ENCODE data around the gene TOP3B. TPM values are rescaled to one million over a fixed set of nuclear protein-coding genes. Genes with fewer than 3 reads are reported as not detected.

TOP3B gene
- total and polyA plus RNA-seq, 2 donors from 2014 or later, result 8.1 to 26.7 TPM

DNA sequence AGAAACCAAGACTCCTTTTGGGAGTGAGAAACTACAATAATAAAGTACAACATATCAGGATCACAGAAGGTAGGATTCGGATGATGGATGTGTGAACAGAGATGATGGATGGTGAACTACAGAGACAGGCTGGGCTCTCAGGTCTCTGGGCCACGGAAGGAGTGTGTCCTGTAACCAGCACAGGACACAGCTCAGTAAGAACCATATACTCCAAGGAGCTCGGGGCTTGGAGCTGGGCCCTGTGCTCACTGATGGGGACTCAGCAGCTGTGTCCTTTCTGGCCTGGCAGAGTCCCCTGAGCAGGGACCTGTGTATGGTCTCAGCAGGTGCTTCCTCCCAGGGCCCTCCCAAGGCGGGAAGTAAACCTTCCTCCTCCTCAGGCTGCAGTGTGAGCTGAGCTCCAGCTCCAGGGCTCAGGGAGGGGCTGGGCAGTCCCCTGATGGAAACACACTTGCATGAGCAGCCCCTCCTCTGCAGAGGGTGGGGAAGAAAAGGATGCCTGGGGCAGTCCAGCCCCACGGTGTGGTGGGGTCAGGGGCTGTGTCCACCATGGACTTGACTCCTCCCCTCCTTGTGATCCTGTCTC lies 39.8 kb upstream of the TOP3B start:
- Histone ChIP-seq H3K4me1 (ENCODE audit: control insufficient read depth in 2 of 3, insufficient read depth in 2 of 3, low read depth in 1 of 3, low read length in 3 of 3) (no peaks in the 10 kb centered on the region), H3K4me3 (ENCODE audit: low read length in 3 of 3) (no peak overlapping the region), H3K27me3 (ENCODE audit: control insufficient read depth, insufficient read depth, low read length) (no peaks in the 10 kb centered on the region), H3K9me3 (ENCODE audit: control insufficient read depth in 2 of 3, insufficient read depth in 1 of 3, low read length in 3 of 3) (no peaks in the 10 kb centered on the region), H3K9ac (ENCODE audit: low read length in 3 of 3) (no peak overlapping the region), H3K36me3 (ENCODE audit: control insufficient read depth in 2 of 3, insufficient read depth in 3 of 3, low read length in 3 of 3) (no peaks in the 10 kb centered on the region), H3K27ac (ENCODE audit: low read depth in 2 of 2, low read length in 2 of 2) (no peak overlapping the region)
- DNase-seq (no peak), FAIRE-seq (no peak)
- TF ChIP-seq, protein P1, sequence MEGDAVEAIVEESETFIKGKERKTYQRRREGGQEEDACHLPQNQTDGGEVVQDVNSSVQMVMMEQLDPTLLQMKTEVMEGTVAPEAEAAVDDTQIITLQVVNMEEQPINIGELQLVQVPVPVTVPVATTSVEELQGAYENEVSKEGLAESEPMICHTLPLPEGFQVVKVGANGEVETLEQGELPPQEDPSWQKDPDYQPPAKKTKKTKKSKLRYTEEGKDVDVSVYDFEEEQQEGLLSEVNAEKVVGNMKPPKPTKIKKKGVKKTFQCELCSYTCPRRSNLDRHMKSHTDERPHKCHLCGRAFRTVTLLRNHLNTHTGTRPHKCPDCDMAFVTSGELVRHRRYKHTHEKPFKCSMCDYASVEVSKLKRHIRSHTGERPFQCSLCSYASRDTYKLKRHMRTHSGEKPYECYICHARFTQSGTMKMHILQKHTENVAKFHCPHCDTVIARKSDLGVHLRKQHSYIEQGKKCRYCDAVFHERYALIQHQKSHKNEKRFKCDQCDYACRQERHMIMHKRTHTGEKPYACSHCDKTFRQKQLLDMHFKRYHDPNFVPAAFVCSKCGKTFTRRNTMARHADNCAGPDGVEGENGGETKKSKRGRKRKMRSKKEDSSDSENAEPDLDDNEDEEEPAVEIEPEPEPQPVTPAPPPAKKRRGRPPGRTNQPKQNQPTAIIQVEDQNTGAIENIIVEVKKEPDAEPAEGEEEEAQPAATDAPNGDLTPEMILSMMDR (IDR thresholded peaks at IDR 0.05; ENCODE audit: borderline replicate concordance, extremely low read depth, insufficient read depth), result no peak
- intact Hi-C loops (cut with DNase I), result no loop called here

DNA sequence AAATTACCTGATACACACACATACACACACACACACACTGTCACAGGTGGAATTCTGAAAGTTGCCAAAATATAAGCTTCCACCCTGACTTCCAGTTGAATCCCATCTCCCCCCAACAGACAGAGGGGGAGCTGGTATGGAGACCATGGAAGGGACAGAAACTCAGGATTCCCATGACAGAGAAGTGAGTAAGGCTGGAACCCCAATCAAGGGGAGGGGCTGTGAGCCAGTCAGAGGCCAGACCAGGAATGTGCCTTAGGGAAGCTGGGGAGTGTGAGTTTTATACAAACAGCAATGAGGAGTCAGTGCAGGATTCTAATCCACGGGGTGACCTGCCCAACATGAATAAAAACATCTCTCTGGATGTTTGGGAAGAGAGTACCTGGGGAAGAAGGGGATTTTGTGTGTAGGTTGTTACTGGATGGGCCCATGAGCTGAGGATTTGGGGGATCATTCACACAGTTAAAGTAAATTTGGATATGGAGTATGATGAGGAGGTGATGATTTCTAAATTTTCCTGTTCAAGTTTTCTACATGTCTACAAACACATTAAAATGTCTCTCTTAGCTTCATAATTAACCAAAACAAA lies 38.7 kb upstream of the TOP3B start:
- Histone ChIP-seq H3K27ac (ENCODE audit: low read depth in 2 of 2, low read length in 2 of 2) (no peak overlapping the region), H3K4me3 (ENCODE audit: low read length in 3 of 3) (no peak overlapping the region), H3K27me3 (ENCODE audit: control insufficient read depth, insufficient read depth, low read length) (no peaks in the 10 kb centered on the region), H3K9ac (ENCODE audit: low read length in 3 of 3) (no peak overlapping the region), H3K36me3 (ENCODE audit: control insufficient read depth in 2 of 3, insufficient read depth in 3 of 3, low read length in 3 of 3) (no peaks in the 10 kb centered on the region), H3K4me1 (ENCODE audit: control insufficient read depth in 2 of 3, insufficient read depth in 2 of 3, low read depth in 1 of 3, low read length in 3 of 3) (no peaks in the 10 kb centered on the region), H3K9me3 (ENCODE audit: control insufficient read depth in 2 of 3, insufficient read depth in 1 of 3, low read length in 3 of 3) (no peaks in the 10 kb centered on the region)
- FAIRE-seq (no peak), DNase-seq (no peak)
- intact Hi-C loops (cut with DNase I), result no loop called here
- TF ChIP-seq, protein P1 (IDR thresholded peaks at IDR 0.05; ENCODE audit: borderline replicate concordance, extremely low read depth, insufficient read depth), result no peak

DNA sequence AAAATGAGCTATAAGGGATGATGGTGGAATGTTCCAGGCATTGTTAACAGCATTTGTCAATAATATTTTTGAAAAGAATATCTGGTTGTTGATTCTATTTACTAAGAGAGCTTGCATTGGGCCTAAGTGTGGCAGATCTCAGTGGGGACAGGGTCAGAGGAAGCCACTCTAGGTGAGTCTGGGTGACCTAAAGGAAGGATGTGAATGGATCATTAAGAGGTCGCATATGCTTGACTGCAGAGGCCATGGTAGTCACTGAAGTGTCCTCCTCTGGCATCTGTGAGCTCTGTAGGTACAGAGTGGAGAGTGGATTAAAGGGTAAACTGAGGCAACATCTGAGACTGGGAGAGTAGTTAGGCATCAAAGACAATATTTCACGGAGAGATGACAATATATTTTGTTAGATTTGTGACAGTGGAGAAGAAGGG lies 37.9 kb upstream of the TOP3B start:
- FAIRE-seq (no peak), DNase-seq (no peak)
- H3K36me3 ChIP-seq (ENCODE audit: control insufficient read depth in 2 of 3, insufficient read depth in 3 of 3, low read length in 3 of 3), result no peaks in the 10 kb centered on the region
- intact Hi-C loops (cut with DNase I), result no loop called here
- TF ChIP-seq, protein P1 (IDR thresholded peaks at IDR 0.05; ENCODE audit: borderline replicate concordance, extremely low read depth, insufficient read depth), result no peak
- H3K27ac ChIP-seq (ENCODE audit: low read depth in 2 of 2, low read length in 2 of 2), result no peak overlapping the region
- no peaks in the 10 kb centered on the region for H3K27me3 ChIP-seq (ENCODE audit: control insufficient read depth, insufficient read depth, low read length)
- no peak overlapping the region for H3K4me3 ChIP-seq (ENCODE audit: low read length in 3 of 3)
- H3K9ac ChIP-seq (ENCODE audit: low read length in 3 of 3), result no peak overlapping the region
- no peaks in the 10 kb centered on the region for H3K9me3 ChIP-seq (ENCODE audit: control insufficient read depth in 2 of 3, insufficient read depth in 1 of 3, low read length in 3 of 3)
- H3K4me1 ChIP-seq (ENCODE audit: control insufficient read depth in 2 of 3, insufficient read depth in 2 of 3, low read depth in 1 of 3, low read length in 3 of 3), result no peaks in the 10 kb centered on the region

Measured in kidney (tissue), 14 donors.